Gastroesophageal sphincter (tissue), 3 donors: ENCODE results near the gene CD7.

Experiments used
- CTCF ChIP-seq, 4 experiments: fragments of 200-600 bp in 2 of 4; fragments of 450-650 bp in 2 of 4; sonication (generic) in 1 of 4; IDR thresholded peaks; one replicate each; pipeline ENCODE4 v1.5.1; 2017 to 2019; ENCODE audit warnings: antibody characterized with exemption in 4 of 4, mild to moderate bottlenecking in 2 of 4, moderate library complexity in 2 of 4
- EP300 ChIP-seq: sonication (generic); formaldehyde crosslinking; IDR thresholded peaks from one replicate; pipeline ENCODE4 v1.6.1; 2017; ENCODE audit warnings: antibody characterized with exemption, mild to moderate bottlenecking

- TF ChIP-seq CTCF (IDR thresholded peaks at IDR 0.05) (no peak), EP300 (no peak)
These were observed 22.0 kb downstream of the CD7 start for GRCh38 chr17:82295472-82295814.
